ENCODE measurements around the gene PLA2G6. TPM values are rescaled to one million over a fixed set of nuclear protein-coding genes. Genes with fewer than 3 reads are reported as not detected.

PLA2G6 gene
- total and polyA plus RNA-seq, 2 of the 13 experiments (the other 11 are each of a cell fraction or from before 2014, with no cell fraction given), result 4.8 to 11.5 TPM

DNA sequence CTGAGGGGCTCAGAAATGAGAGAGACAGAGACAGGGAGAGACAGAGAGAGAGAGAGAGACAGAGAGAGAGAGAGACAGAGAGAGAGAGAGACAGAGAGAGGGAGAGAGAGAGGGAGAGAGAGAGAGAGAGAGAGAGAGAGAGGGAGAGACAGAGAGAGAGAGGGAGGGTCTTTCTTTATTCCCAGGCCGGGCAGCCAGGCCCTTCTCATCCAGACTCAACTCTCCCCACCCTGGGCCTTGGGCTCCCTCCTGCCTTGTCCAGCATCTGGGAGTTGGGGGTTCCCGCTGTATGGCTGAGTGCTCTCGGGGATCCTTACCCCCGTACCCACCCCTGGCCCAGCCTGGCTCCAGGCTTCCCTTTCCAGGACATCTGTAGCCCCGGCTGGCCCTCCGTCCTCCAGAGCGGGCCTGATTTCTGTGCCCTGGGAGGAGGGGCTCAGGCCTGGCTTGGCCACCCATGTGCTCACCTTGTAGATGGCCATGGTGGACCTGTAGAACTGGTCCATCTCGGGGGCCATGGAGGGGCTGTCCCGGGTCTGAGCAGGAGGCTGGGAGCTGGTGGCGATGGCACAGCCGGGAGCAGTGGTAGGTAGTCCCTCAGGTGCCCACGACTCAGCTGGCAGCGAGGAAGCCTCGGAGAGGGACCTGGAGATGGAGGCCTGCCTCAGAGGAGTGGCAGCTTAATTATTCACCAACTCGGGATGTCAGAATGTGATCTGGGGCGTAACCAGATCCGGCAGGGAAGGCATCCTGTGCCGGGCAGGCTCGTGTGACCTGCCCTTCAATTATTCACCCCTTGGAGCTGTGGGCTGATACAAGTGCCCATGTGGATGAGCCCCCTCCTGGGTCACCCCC lies 71.4 kb downstream of the PLA2G6 start, which contains the start of gene BAIAP2L2 (continued):
- TF ChIP-seq, protein P1, sequence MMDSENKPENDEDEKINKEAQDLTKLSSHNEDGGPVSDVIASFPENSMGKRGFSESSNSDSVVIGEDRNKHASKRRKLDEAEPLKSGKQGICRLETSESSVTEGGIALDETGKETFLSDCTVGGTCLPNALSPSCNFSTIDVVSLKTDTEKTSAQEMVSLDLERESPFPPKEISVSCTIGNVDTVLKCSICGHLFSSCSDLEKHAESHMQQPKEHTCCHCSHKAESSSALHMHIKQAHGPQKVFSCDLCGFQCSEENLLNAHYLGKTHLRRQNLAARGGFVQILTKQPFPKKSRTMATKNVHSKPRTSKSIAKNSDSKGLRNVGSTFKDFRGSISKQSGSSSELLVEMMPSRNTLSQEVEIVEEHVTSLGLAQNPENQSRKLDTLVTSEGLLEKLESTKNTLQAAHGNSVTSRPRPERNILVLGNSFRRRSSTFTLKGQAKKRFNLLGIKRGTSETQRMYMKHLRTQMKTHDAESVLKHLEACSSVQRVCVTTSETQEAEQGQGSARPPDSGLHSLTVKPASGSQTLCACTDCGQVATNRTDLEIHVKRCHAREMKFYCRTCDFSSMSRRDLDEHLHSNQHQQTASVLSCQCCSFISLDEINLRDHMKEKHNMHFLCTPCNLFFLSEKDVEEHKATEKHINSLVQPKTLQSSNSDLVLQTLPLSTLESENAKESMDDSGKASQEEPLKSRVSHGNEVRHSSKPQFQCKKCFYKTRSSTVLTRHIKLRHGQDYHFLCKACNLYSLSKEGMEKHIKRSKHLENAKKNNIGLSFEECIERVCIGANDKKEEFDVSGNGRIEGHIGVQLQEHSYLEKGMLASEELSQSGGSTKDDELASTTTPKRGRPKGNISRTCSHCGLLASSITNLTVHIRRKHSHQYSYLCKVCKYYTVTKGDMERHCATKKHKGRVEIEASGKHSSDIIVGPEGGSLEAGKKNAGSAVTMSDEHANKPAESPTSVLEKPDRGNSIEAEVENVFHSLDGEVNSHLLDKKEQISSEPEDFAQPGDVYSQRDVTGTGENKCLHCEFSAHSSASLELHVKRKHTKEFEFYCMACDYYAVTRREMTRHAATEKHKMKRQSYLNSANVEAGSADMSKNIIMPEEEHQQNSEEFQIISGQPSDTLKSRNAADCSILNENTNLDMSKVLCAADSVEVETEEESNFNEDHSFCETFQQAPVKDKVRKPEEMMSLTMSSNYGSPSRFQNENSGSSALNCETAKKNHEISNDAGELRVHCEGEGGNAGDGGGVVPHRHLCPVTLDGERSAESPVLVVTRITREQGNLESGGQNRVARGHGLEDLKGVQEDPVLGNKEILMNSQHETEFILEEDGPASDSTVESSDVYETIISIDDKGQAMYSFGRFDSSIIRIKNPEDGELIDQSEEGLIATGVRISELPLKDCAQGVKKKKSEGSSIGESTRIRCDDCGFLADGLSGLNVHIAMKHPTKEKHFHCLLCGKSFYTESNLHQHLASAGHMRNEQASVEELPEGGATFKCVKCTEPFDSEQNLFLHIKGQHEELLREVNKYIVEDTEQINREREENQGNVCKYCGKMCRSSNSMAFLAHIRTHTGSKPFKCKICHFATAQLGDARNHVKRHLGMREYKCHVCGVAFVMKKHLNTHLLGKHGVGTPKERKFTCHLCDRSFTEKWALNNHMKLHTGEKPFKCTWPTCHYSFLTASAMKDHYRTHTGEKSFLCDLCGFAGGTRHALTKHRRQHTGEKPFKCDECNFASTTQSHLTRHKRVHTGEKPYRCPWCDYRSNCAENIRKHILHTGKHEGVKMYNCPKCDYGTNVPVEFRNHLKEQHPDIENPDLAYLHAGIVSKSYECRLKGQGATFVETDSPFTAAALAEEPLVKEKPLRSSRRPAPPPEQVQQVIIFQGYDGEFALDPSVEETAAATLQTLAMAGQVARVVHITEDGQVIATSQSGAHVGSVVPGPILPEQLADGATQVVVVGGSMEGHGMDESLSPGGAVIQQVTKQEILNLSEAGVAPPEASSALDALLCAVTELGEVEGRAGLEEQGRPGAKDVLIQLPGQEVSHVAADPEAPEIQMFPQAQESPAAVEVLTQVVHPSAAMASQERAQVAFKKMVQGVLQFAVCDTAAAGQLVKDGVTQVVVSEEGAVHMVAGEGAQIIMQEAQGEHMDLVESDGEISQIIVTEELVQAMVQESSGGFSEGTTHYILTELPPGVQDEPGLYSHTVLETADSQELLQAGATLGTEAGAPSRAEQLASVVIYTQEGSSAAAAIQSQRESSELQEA (CRISPR knock-in tag; IDR thresholded peaks at IDR 0.05; ENCODE audit: not compliant biosample characterization), result no peak
- TF ChIP-seq ZKSCAN1 (IDR thresholded peaks at IDR 0.05; ENCODE audit: low read length) (no peak), KMT2A (CRISPR knock-in tag; IDR thresholded peaks at IDR 0.05) (no peak), FIP1L1 (IDR thresholded peaks at IDR 0.05; ENCODE audit: borderline replicate concordance, insufficient read depth, low read depth, low read length) (no peak), HDAC6 (IDR thresholded peaks at IDR 0.05; ENCODE audit: low read depth, low read length) (no peak), ZNF850 (CRISPR knock-in tag; conservative IDR thresholded peaks at IDR 0.05) (no peak), ZNF747 (CRISPR knock-in tag; IDR thresholded peaks at IDR 0.05; ENCODE audit: borderline replicate concordance) (no peak), BHLHE40 (IDR thresholded peaks at IDR 0.05; ENCODE audit: low read length) (no peak), YEATS4 (CRISPR knock-in tag; IDR thresholded peaks at IDR 0.05; ENCODE audit: borderline replicate concordance) (peak; percentile 74; the same call in 1 of the 2 replicates)
- TF ChIP-seq, protein P2, sequence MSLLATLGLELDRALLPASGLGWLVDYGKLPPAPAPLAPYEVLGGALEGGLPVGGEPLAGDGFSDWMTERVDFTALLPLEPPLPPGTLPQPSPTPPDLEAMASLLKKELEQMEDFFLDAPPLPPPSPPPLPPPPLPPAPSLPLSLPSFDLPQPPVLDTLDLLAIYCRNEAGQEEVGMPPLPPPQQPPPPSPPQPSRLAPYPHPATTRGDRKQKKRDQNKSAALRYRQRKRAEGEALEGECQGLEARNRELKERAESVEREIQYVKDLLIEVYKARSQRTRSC (CRISPR knock-in tag; IDR thresholded peaks at IDR 0.05; ENCODE audit: low read depth), result no peak
- TF ChIP-seq, protein P3, sequence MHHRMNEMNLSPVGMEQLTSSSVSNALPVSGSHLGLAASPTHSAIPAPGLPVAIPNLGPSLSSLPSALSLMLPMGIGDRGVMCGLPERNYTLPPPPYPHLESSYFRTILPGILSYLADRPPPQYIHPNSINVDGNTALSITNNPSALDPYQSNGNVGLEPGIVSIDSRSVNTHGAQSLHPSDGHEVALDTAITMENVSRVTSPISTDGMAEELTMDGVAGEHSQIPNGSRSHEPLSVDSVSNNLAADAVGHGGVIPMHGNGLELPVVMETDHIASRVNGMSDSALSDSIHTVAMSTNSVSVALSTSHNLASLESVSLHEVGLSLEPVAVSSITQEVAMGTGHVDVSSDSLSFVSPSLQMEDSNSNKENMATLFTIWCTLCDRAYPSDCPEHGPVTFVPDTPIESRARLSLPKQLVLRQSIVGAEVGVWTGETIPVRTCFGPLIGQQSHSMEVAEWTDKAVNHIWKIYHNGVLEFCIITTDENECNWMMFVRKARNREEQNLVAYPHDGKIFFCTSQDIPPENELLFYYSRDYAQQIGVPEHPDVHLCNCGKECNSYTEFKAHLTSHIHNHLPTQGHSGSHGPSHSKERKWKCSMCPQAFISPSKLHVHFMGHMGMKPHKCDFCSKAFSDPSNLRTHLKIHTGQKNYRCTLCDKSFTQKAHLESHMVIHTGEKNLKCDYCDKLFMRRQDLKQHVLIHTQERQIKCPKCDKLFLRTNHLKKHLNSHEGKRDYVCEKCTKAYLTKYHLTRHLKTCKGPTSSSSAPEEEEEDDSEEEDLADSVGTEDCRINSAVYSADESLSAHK (CRISPR knock-in tag; IDR thresholded peaks at IDR 0.05; ENCODE audit: borderline replicate concordance), result no peak
- TF ChIP-seq, protein P4, sequence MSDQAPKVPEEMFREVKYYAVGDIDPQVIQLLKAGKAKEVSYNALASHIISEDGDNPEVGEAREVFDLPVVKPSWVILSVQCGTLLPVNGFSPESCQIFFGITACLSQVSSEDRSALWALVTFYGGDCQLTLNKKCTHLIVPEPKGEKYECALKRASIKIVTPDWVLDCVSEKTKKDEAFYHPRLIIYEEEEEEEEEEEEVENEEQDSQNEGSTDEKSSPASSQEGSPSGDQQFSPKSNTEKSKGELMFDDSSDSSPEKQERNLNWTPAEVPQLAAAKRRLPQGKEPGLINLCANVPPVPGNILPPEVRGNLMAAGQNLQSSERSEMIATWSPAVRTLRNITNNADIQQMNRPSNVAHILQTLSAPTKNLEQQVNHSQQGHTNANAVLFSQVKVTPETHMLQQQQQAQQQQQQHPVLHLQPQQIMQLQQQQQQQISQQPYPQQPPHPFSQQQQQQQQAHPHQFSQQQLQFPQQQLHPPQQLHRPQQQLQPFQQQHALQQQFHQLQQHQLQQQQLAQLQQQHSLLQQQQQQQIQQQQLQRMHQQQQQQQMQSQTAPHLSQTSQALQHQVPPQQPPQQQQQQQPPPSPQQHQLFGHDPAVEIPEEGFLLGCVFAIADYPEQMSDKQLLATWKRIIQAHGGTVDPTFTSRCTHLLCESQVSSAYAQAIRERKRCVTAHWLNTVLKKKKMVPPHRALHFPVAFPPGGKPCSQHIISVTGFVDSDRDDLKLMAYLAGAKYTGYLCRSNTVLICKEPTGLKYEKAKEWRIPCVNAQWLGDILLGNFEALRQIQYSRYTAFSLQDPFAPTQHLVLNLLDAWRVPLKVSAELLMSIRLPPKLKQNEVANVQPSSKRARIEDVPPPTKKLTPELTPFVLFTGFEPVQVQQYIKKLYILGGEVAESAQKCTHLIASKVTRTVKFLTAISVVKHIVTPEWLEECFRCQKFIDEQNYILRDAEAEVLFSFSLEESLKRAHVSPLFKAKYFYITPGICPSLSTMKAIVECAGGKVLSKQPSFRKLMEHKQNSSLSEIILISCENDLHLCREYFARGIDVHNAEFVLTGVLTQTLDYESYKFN (CRISPR knock-in tag; conservative IDR thresholded peaks at IDR 0.05), result no peak; the same call in 1 of the 2 replicates
